SU-DHL-6 (cell line): ENCODE data around the gene RBMS1.

ENCODE experiments used
- H2AFZ ChIP-seq: fragments of 200-600 bp; sonication (generic); 2 replicates; pipeline ENCODE4 v1.6.1; 2014; ENCODE audit warnings: low read depth, mild to moderate bottlenecking, moderate library complexity, mixed read lengths, antibody characterized with exemption, low read length; ENCODE audit not compliant: severe bottlenecking
- H3F3A ChIP-seq: fragments of 200-600 bp; shearing (Covaris generic); 2 replicates; pipeline ENCODE4 v1.6.0; 2016; ENCODE audit warnings: antibody characterized with exemption, mild to moderate bottlenecking; ENCODE audit not compliant: insufficient read depth
- H3K27ac ChIP-seq: fragments of 200-600 bp; sonication (generic); 2 replicates; pipeline ENCODE4 v1.5.1; 2016; ENCODE audit warnings: low read depth, mild to moderate bottlenecking, low read length, moderate library complexity, mixed read lengths
- H3K27me3 ChIP-seq: fragments of 200-600 bp; sonication (generic), shearing (Covaris generic); 2 replicates; pipeline ENCODE4 v1.6.0; 2014; ENCODE audit warnings: mild to moderate bottlenecking, low read length
- H3K36me3 ChIP-seq: fragments of 200-600 bp; sonication (generic); 2 replicates; pipeline ENCODE4 v1.6.1; 2014; ENCODE audit warnings: mild to moderate bottlenecking, low read length, mixed read lengths
- H3K4me2 ChIP-seq: fragments of 300-600, 200-600 bp; shearing (Covaris generic), sonication (generic); 2 replicates; pipeline ENCODE4 v1.6.0; 2014; ENCODE audit warnings: low read length, low read depth, mild to moderate bottlenecking; ENCODE audit not compliant: poor library complexity, severe bottlenecking
- H3K4me3 ChIP-seq: fragments of 200-600 bp; sonication (generic); 2 replicates; pipeline ENCODE4 v1.5.1; 2014; ENCODE audit warnings: antibody characterized with exemption, low read length, mild to moderate bottlenecking, mixed read lengths; ENCODE audit not compliant: insufficient read depth, poor library complexity, severe bottlenecking
- H3K79me2 ChIP-seq: fragments of 200-600 bp; sonication (generic); 2 replicates; pipeline ENCODE4 v1.6.1; 2014; ENCODE audit warnings: mild to moderate bottlenecking, low read length, moderate library complexity; ENCODE audit not compliant: insufficient read depth
- H3K9ac ChIP-seq: fragments of 200-600 bp; sonication (generic); 2 replicates; pipeline ENCODE4 v1.7.0; 2014; ENCODE audit warnings: mild to moderate bottlenecking, low read length
- H3K9me2 ChIP-seq: fragments of 200-600 bp; sonication (generic); replicated peaks from 2 replicates; pipeline ENCODE4 v1.6.1; 2014; ENCODE audit warnings: low read length; ENCODE audit not compliant: insufficient read depth
- H3K9me3 ChIP-seq: fragments of 200-600 bp; sonication (generic); 2 replicates; pipeline ENCODE4 v1.6.1; 2014; ENCODE audit warnings: low read length, mixed read lengths; ENCODE audit not compliant: insufficient read depth
- H4K20me1 ChIP-seq: fragments of 200-600 bp; sonication (generic); 2 replicates; pipeline ENCODE4 v1.6.1; 2014; ENCODE audit warnings: low read depth, mild to moderate bottlenecking, antibody characterized with exemption, low read length, moderate library complexity, mixed read lengths
- CTCF ChIP-seq: fragments of 200-600 bp; sonication (generic); IDR thresholded peaks from one replicate; pipeline ENCODE4 v1.5.1; 2017; ENCODE audit warnings: antibody characterized with exemption, mild to moderate bottlenecking, low read length, moderate library complexity; ENCODE audit not compliant: insufficient read depth, poor library complexity, severe bottlenecking
- EZH2phosphoT487 ChIP-seq: fragments of 200-600 bp; sonication (generic), shearing (Covaris generic); conservative IDR thresholded peaks from 2 replicates; pipeline ENCODE4 v1.6.1; 2018; ENCODE audit warnings: mild to moderate bottlenecking, antibody characterized with exemption, low read length, moderate library complexity, mixed read lengths

Gene RBMS1

GRCh38 chr2:160337728-160338127 lies 155.9 kb downstream of the RBMS1 start:
- no peaks in the 10 kb centered on the region for H3K79me2 ChIP-seq
- no peaks in the 10 kb centered on the region for H3K9me2 ChIP-seq
- H3K36me3 ChIP-seq, result no peaks in the 10 kb centered on the region
- no peak overlapping the region for H3K27ac ChIP-seq
- TF ChIP-seq EZH2phosphoT487, result no peak
- TF ChIP-seq CTCF, result no peak
- H3K4me3 ChIP-seq, result no peak overlapping the region
- H3K27me3 ChIP-seq, result no peaks in the 10 kb centered on the region
- H2AFZ ChIP-seq, result no peak overlapping the region
- no peaks in the 10 kb centered on the region for H4K20me1 ChIP-seq
- no peaks in the 10 kb centered on the region for H3K9me3 ChIP-seq
- no peak overlapping the region for H3K9ac ChIP-seq
- H3F3A ChIP-seq, result no peaks in the 10 kb centered on the region
- H3K4me2 ChIP-seq, result no peak overlapping the region

GRCh38 chr2:160336635-160337034 lies 157.0 kb downstream of the RBMS1 start:
- Histone ChIP-seq H3K79me2 (no peaks in the 10 kb centered on the region), H3K36me3 (no peaks in the 10 kb centered on the region), H3K27ac (no peak overlapping the region), H3K9me2 (no peaks in the 10 kb centered on the region), H3K9ac (no peak overlapping the region), H3K4me2 (no peak overlapping the region), H2AFZ (no peak overlapping the region), H3K9me3 (no peaks in the 10 kb centered on the region), H4K20me1 (no peaks in the 10 kb centered on the region), H3K27me3 (no peaks in the 10 kb centered on the region), H3F3A (no peaks in the 10 kb centered on the region), H3K4me3 (no peak overlapping the region)
- TF ChIP-seq EZH2phosphoT487, result no peak
- TF ChIP-seq CTCF, result no peak

GRCh38 chr2:160336105-160336504 lies 157.5 kb downstream of the RBMS1 start:
- H3F3A ChIP-seq, result no peaks in the 10 kb centered on the region
- H3K36me3 ChIP-seq, result no peaks in the 10 kb centered on the region
- H3K9me2 ChIP-seq, result no peaks in the 10 kb centered on the region
- H2AFZ ChIP-seq, result no peak overlapping the region
- no peaks in the 10 kb centered on the region for H3K79me2 ChIP-seq
- no peak overlapping the region for H3K4me3 ChIP-seq
- H3K27me3 ChIP-seq, result no peaks in the 10 kb centered on the region
- no peaks in the 10 kb centered on the region for H4K20me1 ChIP-seq
- TF ChIP-seq EZH2phosphoT487 (no peak), CTCF (no peak)
- no peak overlapping the region for H3K4me2 ChIP-seq
- no peak overlapping the region for H3K27ac ChIP-seq
- no peaks in the 10 kb centered on the region for H3K9me3 ChIP-seq
- H3K9ac ChIP-seq, result no peak overlapping the region

- H3K36me3 ChIP-seq, result no peaks in the 10 kb centered on the region
- H3K9me2 ChIP-seq, result no peaks in the 10 kb centered on the region
- no peak overlapping the region for H3K4me3 ChIP-seq
- H3K27me3 ChIP-seq, result no peaks in the 10 kb centered on the region
- no peaks in the 10 kb centered on the region for H3F3A ChIP-seq
- H4K20me1 ChIP-seq, result no peaks in the 10 kb centered on the region
- no peak overlapping the region for H3K27ac ChIP-seq
- H2AFZ ChIP-seq, result no peak overlapping the region
- no peaks in the 10 kb centered on the region for H3K79me2 ChIP-seq
- H3K9me3 ChIP-seq, result no peaks in the 10 kb centered on the region
- no peak overlapping the region for H3K4me2 ChIP-seq
- no peak overlapping the region for H3K9ac ChIP-seq
- TF ChIP-seq EZH2phosphoT487 (no peak), CTCF (no peak)
These were observed 158.2 kb downstream of the RBMS1 start for GRCh38 chr2:160335441-160335840.
